HCEC 1CT (cell line): Measurements from ENCODE around the gene LSM11.
A peak's percentile ranks its signal among the peaks of the same experiment; 100 is the strongest.

Experiments
- DNase-seq: peaks from one replicate; pipeline ENCODE4 v3.0.0-alpha.2; 2017

The LSM11 gene

GRCh38 chr5:157735991-157736390 lies 7.5 kb upstream of the LSM11 start:
- DNase-seq, result no peak

GRCh38 chr5:157739388-157740228 lies 3.9 kb upstream of the LSM11 start:
- DNase-seq, result no peak

- DNase-seq, result peak; percentile 24
Observed at GRCh38 chr5:157740229-157740610, 3.3 kb upstream of the LSM11 start.

GRCh38 chr5:157741131-157741530 lies 2.4 kb upstream of the LSM11 start:
- no peak for DNase-seq

- peak; percentile 9 for DNase-seq
Observed at GRCh38 chr5:157744051-157745011, 819 bp downstream of the LSM11 start.

- no peak for DNase-seq
Observed at GRCh38 chr5:157745041-157745456, 1.5 kb downstream of the LSM11 start.

GRCh38 chr5:157747173-157747740 lies 3.7 kb downstream of the LSM11 start:
- no peak for DNase-seq

GRCh38 chr5:157747766-157748700 lies 4.5 kb downstream of the LSM11 start:
- DNase-seq, result peak; percentile 30

GRCh38 chr5:157748760-157749461 lies 5.4 kb downstream of the LSM11 start:
- peak; percentile 94 for DNase-seq

GRCh38 chr5:157749462-157749799 lies 5.9 kb downstream of the LSM11 start:
- no peak for DNase-seq

GRCh38 chr5:157750320-157750719 lies 6.8 kb downstream of the LSM11 start:
- DNase-seq, result peak; percentile 86

- no peak for DNase-seq
Observed at GRCh38 chr5:157756122-157756521, 12.6 kb downstream of the LSM11 start.

- no peak for DNase-seq
Observed at GRCh38 chr5:157758706-157759105, 15.2 kb downstream of the LSM11 start.

GRCh38 chr5:157761690-157762621 lies 18.4 kb downstream of the LSM11 start:
- peak; percentile 60 for DNase-seq

- DNase-seq, result no peak
Observed at GRCh38 chr5:157764531-157764930, 21.0 kb downstream of the LSM11 start.

- no peak for DNase-seq
Observed at GRCh38 chr5:157766442-157766841, 22.9 kb downstream of the LSM11 start.

- no peak for DNase-seq
Observed at GRCh38 chr5:157766902-157767301, 23.4 kb downstream of the LSM11 start.

GRCh38 chr5:157767689-157768088 lies 24.2 kb downstream of the LSM11 start:
- DNase-seq, result no peak

GRCh38 chr5:157770665-157771064 lies 27.2 kb downstream of the LSM11 start:
- no peak for DNase-seq

- no peak for DNase-seq
Observed at GRCh38 chr5:157772127-157772526, 28.6 kb downstream of the LSM11 start.
